ENCODE measurements around the gene ST6GALNAC1.

DNA sequence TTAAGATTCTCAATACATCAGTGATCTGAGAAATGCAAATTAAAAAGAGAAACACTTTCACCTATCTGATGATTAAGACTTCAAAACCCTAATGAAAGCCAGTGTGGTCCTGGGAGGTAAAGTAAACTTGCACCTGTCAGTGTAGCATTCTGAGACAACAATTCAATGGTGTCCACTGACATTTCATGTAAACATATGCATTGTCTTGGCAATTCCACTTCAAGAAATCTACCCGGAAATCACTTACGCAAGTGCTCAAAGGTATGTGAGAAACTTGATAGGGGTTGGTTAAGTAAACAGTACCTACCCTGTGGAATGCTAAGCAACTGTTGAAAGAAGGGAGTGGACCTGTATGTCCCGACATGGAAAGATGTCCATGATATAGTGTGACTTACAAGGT, 2.1 kb downstream of the ST6GALNAC1 start:
- TF ChIP-seq, protein P1, sequence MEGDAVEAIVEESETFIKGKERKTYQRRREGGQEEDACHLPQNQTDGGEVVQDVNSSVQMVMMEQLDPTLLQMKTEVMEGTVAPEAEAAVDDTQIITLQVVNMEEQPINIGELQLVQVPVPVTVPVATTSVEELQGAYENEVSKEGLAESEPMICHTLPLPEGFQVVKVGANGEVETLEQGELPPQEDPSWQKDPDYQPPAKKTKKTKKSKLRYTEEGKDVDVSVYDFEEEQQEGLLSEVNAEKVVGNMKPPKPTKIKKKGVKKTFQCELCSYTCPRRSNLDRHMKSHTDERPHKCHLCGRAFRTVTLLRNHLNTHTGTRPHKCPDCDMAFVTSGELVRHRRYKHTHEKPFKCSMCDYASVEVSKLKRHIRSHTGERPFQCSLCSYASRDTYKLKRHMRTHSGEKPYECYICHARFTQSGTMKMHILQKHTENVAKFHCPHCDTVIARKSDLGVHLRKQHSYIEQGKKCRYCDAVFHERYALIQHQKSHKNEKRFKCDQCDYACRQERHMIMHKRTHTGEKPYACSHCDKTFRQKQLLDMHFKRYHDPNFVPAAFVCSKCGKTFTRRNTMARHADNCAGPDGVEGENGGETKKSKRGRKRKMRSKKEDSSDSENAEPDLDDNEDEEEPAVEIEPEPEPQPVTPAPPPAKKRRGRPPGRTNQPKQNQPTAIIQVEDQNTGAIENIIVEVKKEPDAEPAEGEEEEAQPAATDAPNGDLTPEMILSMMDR (IDR thresholded peaks at IDR 0.05 in 2 of 3, conservative IDR thresholded peaks at IDR 0.05 in 1 of 3; ENCODE audit: borderline replicate concordance in 1 of 3, insufficient read depth in 1 of 3, low read depth in 2 of 3, low read length in 2 of 3) = no peak
- TF ChIP-seq POLR2A (IDR thresholded peaks at IDR 0.05; ENCODE audit: borderline replicate concordance, extremely low read depth, insufficient read depth, insufficient read length) = no peak
- TF ChIP-seq FOSL1 (IDR thresholded peaks at IDR 0.05; ENCODE audit: low read depth) = no peak
- no peak; the same call in 1 of the 2 replicates for TF ChIP-seq SP1 (IDR thresholded peaks at IDR 0.05; ENCODE audit: low read depth)
- TF ChIP-seq ELF1 (IDR thresholded peaks at IDR 0.05; ENCODE audit: borderline replicate concordance, low read depth) = no peak
- TF ChIP-seq, protein P2, sequence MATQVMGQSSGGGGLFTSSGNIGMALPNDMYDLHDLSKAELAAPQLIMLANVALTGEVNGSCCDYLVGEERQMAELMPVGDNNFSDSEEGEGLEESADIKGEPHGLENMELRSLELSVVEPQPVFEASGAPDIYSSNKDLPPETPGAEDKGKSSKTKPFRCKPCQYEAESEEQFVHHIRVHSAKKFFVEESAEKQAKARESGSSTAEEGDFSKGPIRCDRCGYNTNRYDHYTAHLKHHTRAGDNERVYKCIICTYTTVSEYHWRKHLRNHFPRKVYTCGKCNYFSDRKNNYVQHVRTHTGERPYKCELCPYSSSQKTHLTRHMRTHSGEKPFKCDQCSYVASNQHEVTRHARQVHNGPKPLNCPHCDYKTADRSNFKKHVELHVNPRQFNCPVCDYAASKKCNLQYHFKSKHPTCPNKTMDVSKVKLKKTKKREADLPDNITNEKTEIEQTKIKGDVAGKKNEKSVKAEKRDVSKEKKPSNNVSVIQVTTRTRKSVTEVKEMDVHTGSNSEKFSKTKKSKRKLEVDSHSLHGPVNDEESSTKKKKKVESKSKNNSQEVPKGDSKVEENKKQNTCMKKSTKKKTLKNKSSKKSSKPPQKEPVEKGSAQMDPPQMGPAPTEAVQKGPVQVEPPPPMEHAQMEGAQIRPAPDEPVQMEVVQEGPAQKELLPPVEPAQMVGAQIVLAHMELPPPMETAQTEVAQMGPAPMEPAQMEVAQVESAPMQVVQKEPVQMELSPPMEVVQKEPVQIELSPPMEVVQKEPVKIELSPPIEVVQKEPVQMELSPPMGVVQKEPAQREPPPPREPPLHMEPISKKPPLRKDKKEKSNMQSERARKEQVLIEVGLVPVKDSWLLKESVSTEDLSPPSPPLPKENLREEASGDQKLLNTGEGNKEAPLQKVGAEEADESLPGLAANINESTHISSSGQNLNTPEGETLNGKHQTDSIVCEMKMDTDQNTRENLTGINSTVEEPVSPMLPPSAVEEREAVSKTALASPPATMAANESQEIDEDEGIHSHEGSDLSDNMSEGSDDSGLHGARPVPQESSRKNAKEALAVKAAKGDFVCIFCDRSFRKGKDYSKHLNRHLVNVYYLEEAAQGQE (IDR thresholded peaks at IDR 0.05; ENCODE audit: low read depth) = no peak
- no peak for TF ChIP-seq YY1 (IDR thresholded peaks at IDR 0.05; ENCODE audit: extremely low read depth, insufficient replicate concordance, low read depth, low read length)

Measured in HCT116 (cell line).